OCI-LY7 (cell line): Measurements from ENCODE around the gene GALC.

Experiments
- CTCF ChIP-seq: fragments of 200-600 bp; sonication (generic); conservative IDR thresholded peaks from 2 replicates; pipeline ENCODE4 v1.5.1; 2014; ENCODE audit warnings: mild to moderate bottlenecking, antibody characterized with exemption, low read length, moderate library complexity, mixed read lengths
- EZH2phosphoT487 ChIP-seq: fragments of 200-600 bp; sonication (generic); IDR thresholded peaks from 2 replicates; pipeline ENCODE4 v1.6.1; 2018; ENCODE audit warnings: low read depth, borderline replicate concordance, mild to moderate bottlenecking, mixed run types, antibody characterized with exemption, low read length, moderate library complexity, mixed read lengths

GRCh38 chr14:88008039-88008742, 15.2 kb upstream of the GALC start:
- TF ChIP-seq CTCF = no peak
- TF ChIP-seq EZH2phosphoT487 = no peak
